NCI-H460 (cell line): ENCODE measurements around the gene TMSB10. TPM values are rescaled to one million over a fixed set of nuclear protein-coding genes. Genes with fewer than 3 reads are reported as not detected.
"Not testable (repeated sequence)": the region's sequence is repeated elsewhere in the genome, so short reads cannot be mapped to it uniquely, and the experiment has no call there.

ENCODE experiments used
- DNase-seq: peaks from one replicate; pipeline ENCODE4 v3.0.0-alpha.2; 2016; ENCODE audit warnings: low read depth; ENCODE audit errors: extremely low read depth
- total RNA-seq: library from RNA; depleted of rRNA; stranded (reverse); fragments of >200 nt; shearing (Covaris generic); gene quantifications from 2 replicates; pipeline ENCODE4 v1.2.3, GENCODE V29; 2014

TMSB10 gene
- total RNA-seq, 1 experiment from 2014 or later = 6,173 TPM

- DNase-seq = no peak
These were observed 4.5 kb upstream of the TMSB10 start for GRCh38 chr2:84900971-84901370.

- no peak for DNase-seq
These were observed 3.8 kb upstream of the TMSB10 start for GRCh38 chr2:84901593-84902120.

- no peak for DNase-seq
These were observed 2.9 kb upstream of the TMSB10 start for GRCh38 chr2:84902526-84902925.

GRCh38 chr2:84904151-84904550 is 1.3 kb upstream of the TMSB10 start:
- DNase-seq = no peak

- DNase-seq = peak; percentile 41
These were observed 710 bp upstream of the TMSB10 start for GRCh38 chr2:84904717-84905174.

- no peak for DNase-seq
These were observed 848 bp downstream of the TMSB10 start for GRCh38 chr2:84906108-84906899.

GRCh38 chr2:84906900-84907714 is 1.7 kb downstream of the TMSB10 start:
- peak; percentile 87 for DNase-seq

- DNase-seq = no peak
These were observed 3.7 kb downstream of the TMSB10 start for GRCh38 chr2:84908948-84909713.

GRCh38 chr2:84911135-84911678 is 5.8 kb downstream of the TMSB10 start:
- no peak for DNase-seq

- DNase-seq = no peak
These were observed 7.5 kb downstream of the TMSB10 start for GRCh38 chr2:84912984-84913383.

GRCh38 chr2:84914334-84914733 is 8.9 kb downstream of the TMSB10 start:
- DNase-seq = no peak

GRCh38 chr2:84915675-84916074 is 10.2 kb downstream of the TMSB10 start:
- not testable (repeated sequence) for DNase-seq

GRCh38 chr2:84917821-84918220 is 12.4 kb downstream of the TMSB10 start:
- DNase-seq = not testable (repeated sequence)

- DNase-seq = no peak
These were observed 13.0 kb downstream of the TMSB10 start for GRCh38 chr2:84918430-84918829.

GRCh38 chr2:84919885-84920580 is 14.6 kb downstream of the TMSB10 start:
- peak; percentile 95 for DNase-seq

- no peak for DNase-seq
These were observed 17.6 kb downstream of the TMSB10 start for GRCh38 chr2:84923009-84923408.

GRCh38 chr2:84924173-84925106 is 19.0 kb downstream of the TMSB10 start:
- peak; percentile 97 for DNase-seq

GRCh38 chr2:84925336-84925723 is 19.9 kb downstream of the TMSB10 start:
- no peak for DNase-seq
